HL-60 (cell line): ENCODE data around the gene PECR.

ENCODE experiments used
- DNase-seq, 2 experiments: peaks; one replicate each; pipeline ENCODE4 v3.0.0-alpha.2; 2010 to 2020; ENCODE audit warnings: low read depth in 1 of 2, low spot score in 1 of 2
- H3K27ac ChIP-seq: fragments of 250-450 bp; sonication (Bioruptor Pico); replicated peaks from 2 replicates; pipeline ENCODE4 v1.5.1; 2020; ENCODE audit warnings: mild to moderate bottlenecking, moderate library complexity
- H3K27me3 ChIP-seq: fragments of 250-450 bp; sonication (Bioruptor Pico); 2 replicates; pipeline ENCODE4 v1.5.1; 2021; ENCODE audit warnings: mild to moderate bottlenecking, moderate library complexity; ENCODE audit not compliant: insufficient read depth, poor library complexity, severe bottlenecking
- H3K4me3 ChIP-seq: replicated peaks from 2 replicates; pipeline ENCODE4 v1.5.1; 2011; ENCODE audit warnings: mild to moderate bottlenecking, control low read depth, low read length; ENCODE audit not compliant: insufficient read depth
- CTCF ChIP-seq: IDR thresholded peaks from one replicate; pipeline ENCODE4 v1.5.1; 2011; ENCODE audit warnings: low read length, control low read depth, inconsistent platforms; ENCODE audit not compliant: insufficient read depth
- GABPA ChIP-seq: IDR thresholded peaks from 2 replicates; pipeline ENCODE4 v1.6.1; 2012; ENCODE audit warnings: low read depth
- POLR2AphosphoS5 ChIP-seq: IDR thresholded peaks from 2 replicates; pipeline ENCODE4 v1.6.1; 2012; ENCODE audit warnings: low read depth
- REST ChIP-seq: IDR thresholded peaks from 2 replicates; pipeline ENCODE4 v1.6.1; 2012; ENCODE audit warnings: low read depth; ENCODE audit not compliant: insufficient replicate concordance
- SPI1 ChIP-seq: IDR thresholded peaks from 2 replicates; pipeline ENCODE4 v1.6.1; 2012; ENCODE audit warnings: low read depth, mild to moderate bottlenecking, borderline replicate concordance

PECR gene

GRCh38 chr2:216092646-216093045 is 11.0 kb upstream of the PECR start:
- Histone ChIP-seq H3K4me3 (no peak overlapping the region), H3K27me3 (no peaks in the 10 kb centered on the region), H3K27ac (no peak overlapping the region)
- TF ChIP-seq REST (no peak), SPI1 (no peak), GABPA (no peak), POLR2AphosphoS5 (no peak), CTCF (no peak)
- DNase-seq: no peak

GRCh38 chr2:216090369-216090786 is 8.8 kb upstream of the PECR start:
- Histone ChIP-seq H3K4me3 (no peak overlapping the region), H3K27me3 (no peaks in the 10 kb centered on the region), H3K27ac (no peak overlapping the region)
- no peak for DNase-seq
- TF ChIP-seq REST (no peak), SPI1 (no peak), GABPA (no peak), POLR2AphosphoS5 (no peak), CTCF (no peak)

- no peak for TF ChIP-seq POLR2AphosphoS5
- TF ChIP-seq REST: no peak
- TF ChIP-seq SPI1: no peak
- TF ChIP-seq GABPA: no peak
- Histone ChIP-seq H3K4me3 (no peak overlapping the region), H3K27me3 (peaks cover 23% of the 10 kb centered on the region), H3K27ac (no peak overlapping the region)
- DNase-seq: no peak
Measured at GRCh38 chr2:216086207-216086893, 4.7 kb upstream of the PECR start.
